22Rv1 (cell line): ENCODE measurements around the gene CKB.

Source experiments
- CTCF ChIP-seq: fragments of 450-650 bp; IDR thresholded peaks from 2 replicates; pipeline ENCODE4 v1.5.1; 2017; ENCODE audit warnings: mild to moderate bottlenecking
- ZFX ChIP-seq: fragments of 450-650 bp; IDR thresholded peaks from 2 replicates; pipeline ENCODE4 v1.6.1; 2017; ENCODE audit warnings: antibody characterized with exemption, borderline replicate concordance

- TF ChIP-seq CTCF (no peak), ZFX (no peak)
Measured at GRCh38 chr14:103504991-103505565, 17.6 kb downstream of the CKB start.
